Heart left ventricle (tissue), 16 donors: Measurements from ENCODE around the gene EFS. TPM values are rescaled to one million over a fixed set of nuclear protein-coding genes. Genes with fewer than 3 reads are reported as not detected.
A peak's percentile ranks its signal among the peaks of the same experiment; 100 is the strongest.

Source experiments
- ATAC-seq, 4 donors: fragments of 200-7000 bp; cut with Tn5 transposase; one replicate each; pipeline ENCODE4 v1.9.1; 2020 to 2022; ENCODE audit warnings: moderate library complexity in 4 of 4, mild to moderate bottlenecking in 3 of 4, moderate number of reproducible peaks in 1 of 4
- DNase-seq, 5 donors: peaks; one replicate each; pipeline ENCODE4 v3.0.0-alpha.2; 2020
- H3K27ac ChIP-seq, 12 donors: fragments of 200-600 bp; sonication (generic) in 4 of 12; one replicate each; pipeline versions ENCODE4 v1.5.0 to v1.8.0; 2016 to 2022; ENCODE audit warnings: mild to moderate bottlenecking in 2 of 12
- H3K27me3 ChIP-seq, 9 donors: fragments of 200-600 bp; sonication (generic) in 2 of 9; one replicate each; pipeline versions ENCODE4 v1.5.1 to v1.8.0; 2016 to 2022; ENCODE audit warnings: mild to moderate bottlenecking in 3 of 9
- H3K36me3 ChIP-seq, 9 donors: fragments of 200-600 bp; sonication (generic) in 2 of 9; one replicate each; pipeline versions ENCODE4 v1.5.0 to v1.8.0; 2018 to 2022; ENCODE audit warnings: mild to moderate bottlenecking in 2 of 9
- H3K4me1 ChIP-seq, 12 donors: fragments of 200-600 bp; sonication (generic) in 4 of 12; one replicate each; pipeline versions ENCODE4 v1.5.0 to v1.8.0; 2016 to 2022; ENCODE audit warnings: mild to moderate bottlenecking in 3 of 12
- H3K4me3 ChIP-seq, 12 donors: fragments of 200-600 bp; sonication (generic) in 4 of 12; one replicate each; pipeline versions ENCODE4 v1.5.0 to v1.8.0; 2017 to 2022; ENCODE audit warnings: mild to moderate bottlenecking in 9 of 12, moderate library complexity in 4 of 12
- H3K9me3 ChIP-seq, 12 donors: fragments of 200-600 bp; sonication (generic) in 4 of 12; one replicate each; pipeline versions ENCODE4 v1.5.0 to v1.8.0; 2016 to 2022; ENCODE audit warnings: mild to moderate bottlenecking in 1 of 12
- CTCF ChIP-seq, 12 donors: fragments of 200-600 bp; sonication (generic) in 4 of 12; IDR thresholded peaks; one replicate each; pipeline versions ENCODE4 v1.5.0 to v1.8.0; 2018 to 2022; ENCODE audit warnings: antibody characterized with exemption in 12 of 12, mild to moderate bottlenecking in 5 of 12
- POLR2A ChIP-seq, 2 donors: fragments of 450-650 bp; IDR thresholded peaks; one replicate each; pipeline ENCODE4 v1.6.1; 2017; ENCODE audit warnings: antibody characterized with exemption in 2 of 2, mild to moderate bottlenecking in 2 of 2, moderate library complexity in 2 of 2
- WGBS, 4 donors: extraction: QIAGEN DNeasy Blood & Tissue Kit in 2 of 4; methylation state at CpG; one replicate each; pipeline versions ENCODE4 v1.1.5 to v1.1.7; 2013 to 2018; 5-methylcytosine and 5-hydroxymethylcytosine counted together
- intact Hi-C, 10 donors: fragments of 100-400 bp; cut with DNase I; formaldehyde crosslinking; loops; one replicate each; pipeline versions ENCODE4 v1.11.1 to v1.14.2; 2022
- polyA plus RNA-seq, 2 donors: library from polyadenylated mRNA; stranded (reverse); fragments of 200-250 nt; gene quantifications; one replicate each; pipeline ENCODE4 v1.2.3, GENCODE V29; 2013
- total RNA-seq, 9 donors: library from RNA; depleted of rRNA in 2 of 9; stranded (reverse); fragments of >200 nt in 2 of 9; fragmentation: NEBNext Ultra II Directional in 3 of 9; extraction: Animal tissue kit (Norgen Biotek cat#: 25700) in 3 of 9; gene quantifications; one replicate each; pipeline versions ENCODE4 v1.1.0 to v1.2.4, GENCODE V29; 2016 to 2023
- donor health status: ischemic (EF 13 %, LVEDD 7.1; RV severe dilation, severe dysfunction).
- donor health status: healthy with polysubstance abuse.
- donor health status: DM: no; HTN: yes; CAD: no.
- donor health status: DM: no; HTN: no; CAD: no.
- donor health status: ischemic (EF 25% LVEDD 6.9; RV normal size, moderate dysfunction).
- donor health status: ischemic (EF 25% LVEDD 5.7; RV mildly dilated, moderate dysfunction).
- donor health status: healthy.
- donor health status: DM: yes; HTN: yes; CAD: no.
- donor health status: ischemic (EF 35%, LVEDD 5.7; RV mildly dilated, moderate dysfunction).
- donor health status: nonischemic (EF 11% LVEDD 7.7; RV severe dilation, severe dysfunction).
- donor health status: DM: yes; HTN: yes; CAD: no.
- donor health status: PGD.
- donor health status: ischemic (EF 29% LVEDD 5.4; RV normal size, mild dysfunction).
- donor health status: nonischemic (EF 23%, LVEDD 6.1; RV moderate dilation, normal function).

Gene EFS
- total and polyA plus RNA-seq, 11 donors = 1.4 to 5.0 (median 2.3) TPM

- peak overlapping the region in 2 of 12 donors; percentile 14 to 18 for H3K27ac ChIP-seq
- intact Hi-C loops = loop anchor here in 9 of 10 donors (1.0 to 10.0 kb wide), 8 partner anchors 52 to 116 kb away; no protein-coding TSS in a partner anchor
- no peaks in the 10 kb centered on the region for H3K9me3 ChIP-seq
- H3K4me1 ChIP-seq = peaks cover 0 to 14% (median 0%) of the 10 kb centered on the region in 12 donors
- no peak overlapping the region for H3K4me3 ChIP-seq
- TF ChIP-seq POLR2A (IDR thresholded peaks at IDR 0.05) (no peak), CTCF (IDR thresholded peaks at IDR 0.05) (no peak)
- no peaks in the 10 kb centered on the region for H3K27me3 ChIP-seq
- ATAC-seq (peak; percentile 1 to 7 (median 2)), DNase-seq (peak in 1 of 5 donors; percentile 17)
- WGBS, 4 donors = 35 to 56% (median 48%) methylated on average over 14 to 16 of the region's 16 CpGs
- H3K36me3 ChIP-seq = peaks cover 0 to 52% (median 39%) of the 10 kb centered on the region in 9 donors
These were observed 15.4 kb upstream of the EFS start for GRCh38 chr14:23380197-23380914.

- H3K27me3 ChIP-seq = no peaks in the 10 kb centered on the region
- TF ChIP-seq CTCF (IDR thresholded peaks at IDR 0.05) = peak; percentile 77 to 90 (median 82)
- peak in 1 of 2 donors; percentile 38 for TF ChIP-seq POLR2A (IDR thresholded peaks at IDR 0.05)
- ATAC-seq (peak; percentile 13 to 39 (median 24)), DNase-seq (peak; percentile 44 to 81 (median 70))
- H3K4me3 ChIP-seq = no peak overlapping the region
- intact Hi-C loops = loop anchor here (1.0 to 10.0 kb wide), 10 partner anchors 51 to 255 kb away; no protein-coding TSS in a partner anchor
- peak overlapping the region in 1 of 12 donors; percentile 18 for H3K27ac ChIP-seq
- 32 to 39% (median 35%) methylated on average over 11 to 12 of the region's 12 CpGs for WGBS, 4 donors
- peaks cover 0 to 44% (median 32%) of the 10 kb centered on the region in 9 donors for H3K36me3 ChIP-seq
- H3K4me1 ChIP-seq = peaks cover 0 to 14% (median 0%) of the 10 kb centered on the region in 12 donors
- H3K9me3 ChIP-seq = no peaks in the 10 kb centered on the region
These were observed 14.6 kb upstream of the EFS start for GRCh38 chr14:23379366-23380196.

- H3K27me3 ChIP-seq = no peaks in the 10 kb centered on the region
- H3K27ac ChIP-seq = no peak overlapping the region
- 55 to 69% (median 62%) methylated on average over 9 to 11 of the region's 11 CpGs for WGBS, 4 donors
- TF ChIP-seq POLR2A (IDR thresholded peaks at IDR 0.05) (peak in 1 of 2 donors; percentile 24), CTCF (IDR thresholded peaks at IDR 0.05) (no peak)
- H3K4me1 ChIP-seq = peaks cover 0 to 14% (median 0%) of the 10 kb centered on the region in 12 donors
- no peaks in the 10 kb centered on the region for H3K9me3 ChIP-seq
- H3K4me3 ChIP-seq = no peak overlapping the region
- H3K36me3 ChIP-seq = peaks cover 0 to 35% (median 27%) of the 10 kb centered on the region in 9 donors
- intact Hi-C loops = loop anchor here in 9 of 10 donors (2.0 to 10.0 kb wide), 6 partner anchors 50 to 254 kb away; no protein-coding TSS in a partner anchor
- ATAC-seq (peak in 3 of 4 donors; percentile 3 to 25 (median 10)), DNase-seq (no peak)
These were observed 13.7 kb upstream of the EFS start for GRCh38 chr14:23378612-23379220.
